Measurements from ENCODE around the gene SH2D1B. TPM values are rescaled to one million over a fixed set of nuclear protein-coding genes. Genes with fewer than 3 reads are reported as not detected.

SH2D1B gene
- under 1 TPM in 2 of 4 donors, not detected in 2; 0.22 to 0.68 TPM for total RNA-seq

DNA sequence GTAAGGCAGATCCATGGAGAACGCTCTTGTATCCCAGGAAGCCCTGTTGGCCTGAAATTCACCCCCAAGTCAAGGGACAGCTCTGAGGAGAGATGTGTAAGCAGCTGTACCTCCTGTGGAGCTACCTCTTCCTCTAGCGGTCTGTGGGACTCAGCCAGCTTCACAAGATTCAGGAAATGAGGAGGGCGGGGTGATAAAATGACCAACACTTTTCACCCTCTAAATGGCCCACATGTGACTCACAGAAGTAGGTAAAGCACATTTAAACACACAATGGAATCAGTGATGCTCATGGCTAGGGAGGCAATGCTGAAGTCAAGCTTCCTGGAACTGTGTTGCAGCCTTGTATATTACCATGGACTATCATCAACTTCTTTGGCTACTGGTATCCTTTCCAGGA lies at the start of gene SH2D1B:
Gene SH2D1B, minus strand, starts transcription at position 135 of the 400 bp plus-strand sequence. Its CDS starts 120 bp downstream, at position 15.
- TF ChIP-seq, protein P1, sequence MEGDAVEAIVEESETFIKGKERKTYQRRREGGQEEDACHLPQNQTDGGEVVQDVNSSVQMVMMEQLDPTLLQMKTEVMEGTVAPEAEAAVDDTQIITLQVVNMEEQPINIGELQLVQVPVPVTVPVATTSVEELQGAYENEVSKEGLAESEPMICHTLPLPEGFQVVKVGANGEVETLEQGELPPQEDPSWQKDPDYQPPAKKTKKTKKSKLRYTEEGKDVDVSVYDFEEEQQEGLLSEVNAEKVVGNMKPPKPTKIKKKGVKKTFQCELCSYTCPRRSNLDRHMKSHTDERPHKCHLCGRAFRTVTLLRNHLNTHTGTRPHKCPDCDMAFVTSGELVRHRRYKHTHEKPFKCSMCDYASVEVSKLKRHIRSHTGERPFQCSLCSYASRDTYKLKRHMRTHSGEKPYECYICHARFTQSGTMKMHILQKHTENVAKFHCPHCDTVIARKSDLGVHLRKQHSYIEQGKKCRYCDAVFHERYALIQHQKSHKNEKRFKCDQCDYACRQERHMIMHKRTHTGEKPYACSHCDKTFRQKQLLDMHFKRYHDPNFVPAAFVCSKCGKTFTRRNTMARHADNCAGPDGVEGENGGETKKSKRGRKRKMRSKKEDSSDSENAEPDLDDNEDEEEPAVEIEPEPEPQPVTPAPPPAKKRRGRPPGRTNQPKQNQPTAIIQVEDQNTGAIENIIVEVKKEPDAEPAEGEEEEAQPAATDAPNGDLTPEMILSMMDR (IDR thresholded peaks at IDR 0.05; ENCODE audit: low read depth), result no peak

GRCh38 chr1:162458236-162458635 lies 46.3 kb upstream of the SH2D1B start:
- TF ChIP-seq, protein P1 (IDR thresholded peaks at IDR 0.05; ENCODE audit: low read depth), result no peak

- TF ChIP-seq, protein P1 (IDR thresholded peaks at IDR 0.05; ENCODE audit: low read depth), result no peak
These were observed 44.4 kb upstream of the SH2D1B start for GRCh38 chr1:162456323-162456722.

GRCh38 chr1:162446946-162447345 lies 35.0 kb upstream of the SH2D1B start:
- TF ChIP-seq, protein P1 (IDR thresholded peaks at IDR 0.05; ENCODE audit: low read depth), result no peak

GRCh38 chr1:162444903-162445302 lies 33.0 kb upstream of the SH2D1B start:
- TF ChIP-seq, protein P1 (IDR thresholded peaks at IDR 0.05; ENCODE audit: low read depth), result no peak

GRCh38 chr1:162430583-162430982 lies 18.6 kb upstream of the SH2D1B start:
- TF ChIP-seq, protein P1 (IDR thresholded peaks at IDR 0.05; ENCODE audit: low read depth), result no peak

- TF ChIP-seq, protein P1 (IDR thresholded peaks at IDR 0.05; ENCODE audit: low read depth), result no peak
These were observed 10.9 kb upstream of the SH2D1B start for GRCh38 chr1:162422662-162423375.
